Gastrocnemius medialis (tissue), 4 donors: Measurements from ENCODE around the gene AMTN.

ENCODE experiments used
- CTCF ChIP-seq, 5 experiments: fragments of 450-650 bp in 3 of 5; fragments of 200-600 bp in 2 of 5; sonication (generic) in 2 of 5; IDR thresholded peaks in 4 of 5; conservative IDR thresholded peaks in 1 of 5; 1 replicate in 4 of 5; 2 replicates in 1 of 5; pipeline ENCODE4 v1.5.1; 2016 to 2019; ENCODE audit warnings: antibody characterized with exemption in 5 of 5, mild to moderate bottlenecking in 3 of 5, moderate library complexity in 3 of 5
- POLR2A ChIP-seq, 2 donors: fragments of 450-650 bp; IDR thresholded peaks; one replicate each; pipeline ENCODE4 v1.6.1; 2017; ENCODE audit warnings: antibody characterized with exemption in 2 of 2, mild to moderate bottlenecking in 2 of 2, moderate library complexity in 2 of 2

- TF ChIP-seq CTCF (IDR thresholded peaks at IDR 0.05 in 4 of 5, conservative IDR thresholded peaks at IDR 0.05 in 1 of 5) (no peak), POLR2A (IDR thresholded peaks at IDR 0.05) (no peak)
These were observed 13.6 kb upstream of the AMTN start for GRCh38 chr4:70504733-70505132.
